OCI-LY3 (cell line): Measurements from ENCODE around the gene IER3.

Experiments
- H2AFZ ChIP-seq: fragments of 200-600, 300-600 bp; shearing (Covaris generic); 2 replicates; pipeline ENCODE4 v1.6.0; 2014; ENCODE audit warnings: antibody characterized with exemption, low read depth, low read length
- H3K27ac ChIP-seq: fragments of 200-600, 300-600 bp; sonication (generic); 2 replicates; pipeline ENCODE4 v1.5.1; 2014; ENCODE audit warnings: mild to moderate bottlenecking, low read length, moderate library complexity, mixed read lengths
- H3K27me3 ChIP-seq: fragments of 200-600, 300-600 bp; sonication (generic); 2 replicates; pipeline ENCODE4 v1.6.1; 2014; ENCODE audit warnings: low read depth, low read length, mixed read lengths
- H3K36me3 ChIP-seq: fragments of 200-600, 300-600 bp; sonication (generic); replicated peaks from 2 replicates; pipeline ENCODE3; 2014; ENCODE audit warnings: low read depth, low read length, mixed read lengths
- H3K4me1 ChIP-seq: fragments of 300-600, 200-600 bp; sonication (generic); 2 replicates; pipeline ENCODE4 v1.6.1; 2014; ENCODE audit warnings: low read length, mixed read lengths
- H3K4me2 ChIP-seq: fragments of 200-600, 300-600 bp; sonication (generic); 2 replicates; pipeline ENCODE4 v1.6.1; 2014; ENCODE audit warnings: low read length, mixed read lengths
- H3K4me3 ChIP-seq: fragments of 300-600, 200-600 bp; sonication (generic); 2 replicates; pipeline ENCODE4 v1.5.1; 2014; ENCODE audit warnings: antibody characterized with exemption, mild to moderate bottlenecking, low read length, moderate library complexity
- H3K79me2 ChIP-seq: fragments of 300-600, 200-600 bp; shearing (Covaris generic); 2 replicates; pipeline ENCODE4 v1.6.1; 2014; ENCODE audit warnings: mild to moderate bottlenecking, low read length, mixed read lengths
- H3K9ac ChIP-seq: fragments of 300-600, 200-600 bp; shearing (Covaris generic); 2 replicates; pipeline ENCODE4 v1.6.0; 2014; ENCODE audit warnings: mild to moderate bottlenecking, low read length, moderate library complexity
- H3K9me3 ChIP-seq: fragments of 200-600, 300-600 bp; shearing (Covaris generic); 2 replicates; pipeline ENCODE4 v1.6.1; 2014; ENCODE audit warnings: low read length, mixed read lengths; ENCODE audit not compliant: insufficient read depth
- H4K20me1 ChIP-seq: fragments of 200-600, 300-600 bp; sonication (generic); 2 replicates; pipeline ENCODE4 v1.6.1; 2016; ENCODE audit warnings: low read length, mixed read lengths; ENCODE audit not compliant: insufficient read depth
- EZH2phosphoT487 ChIP-seq: fragments of 200-600 bp; shearing (Covaris generic); IDR thresholded peaks from 2 replicates; pipeline ENCODE4 v1.6.1; 2018; ENCODE audit warnings: antibody characterized with exemption, mixed run types, low read depth
- TF ChIP-seq, protein P1 (sequence below): fragments of 200-600, 300-600 bp; sonication (generic); IDR thresholded peaks from 2 replicates; pipeline ENCODE4 v1.5.1; 2014; ENCODE audit warnings: antibody characterized with exemption, low read length, low read depth

Gene IER3

DNA sequence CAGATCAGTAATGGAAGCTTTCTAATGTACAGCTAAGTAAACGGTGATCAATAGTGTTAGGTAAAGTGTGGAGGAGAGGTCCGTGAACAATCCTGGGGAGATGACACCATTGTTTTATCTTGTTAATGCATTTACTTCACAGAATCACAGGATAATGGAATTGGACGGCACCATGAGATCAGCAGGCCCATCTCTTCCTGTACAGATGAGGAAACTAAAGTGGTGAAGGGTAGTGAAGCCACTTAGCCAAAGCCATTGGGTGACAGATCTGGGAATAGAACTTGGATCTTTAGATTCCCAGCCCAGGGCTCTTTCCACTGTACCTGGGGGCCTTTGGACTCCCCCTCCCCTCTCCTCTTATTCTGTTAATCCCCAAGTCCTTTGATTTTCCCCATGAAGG, 26.2 kb upstream of the IER3 start:
- TF ChIP-seq, protein P1, sequence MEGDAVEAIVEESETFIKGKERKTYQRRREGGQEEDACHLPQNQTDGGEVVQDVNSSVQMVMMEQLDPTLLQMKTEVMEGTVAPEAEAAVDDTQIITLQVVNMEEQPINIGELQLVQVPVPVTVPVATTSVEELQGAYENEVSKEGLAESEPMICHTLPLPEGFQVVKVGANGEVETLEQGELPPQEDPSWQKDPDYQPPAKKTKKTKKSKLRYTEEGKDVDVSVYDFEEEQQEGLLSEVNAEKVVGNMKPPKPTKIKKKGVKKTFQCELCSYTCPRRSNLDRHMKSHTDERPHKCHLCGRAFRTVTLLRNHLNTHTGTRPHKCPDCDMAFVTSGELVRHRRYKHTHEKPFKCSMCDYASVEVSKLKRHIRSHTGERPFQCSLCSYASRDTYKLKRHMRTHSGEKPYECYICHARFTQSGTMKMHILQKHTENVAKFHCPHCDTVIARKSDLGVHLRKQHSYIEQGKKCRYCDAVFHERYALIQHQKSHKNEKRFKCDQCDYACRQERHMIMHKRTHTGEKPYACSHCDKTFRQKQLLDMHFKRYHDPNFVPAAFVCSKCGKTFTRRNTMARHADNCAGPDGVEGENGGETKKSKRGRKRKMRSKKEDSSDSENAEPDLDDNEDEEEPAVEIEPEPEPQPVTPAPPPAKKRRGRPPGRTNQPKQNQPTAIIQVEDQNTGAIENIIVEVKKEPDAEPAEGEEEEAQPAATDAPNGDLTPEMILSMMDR, result no peak
- no peak for TF ChIP-seq EZH2phosphoT487
- H3K4me1 ChIP-seq, result peaks cover 4% of the 10 kb centered on the region; the same call in 1 of the 2 replicates
- no peak overlapping the region for H3K4me2 ChIP-seq
- no peak overlapping the region for H3K27ac ChIP-seq
- H3K4me3 ChIP-seq, result no peak overlapping the region
- no peaks in the 10 kb centered on the region for H4K20me1 ChIP-seq
- no peaks in the 10 kb centered on the region for H3K36me3 ChIP-seq
- H3K9ac ChIP-seq, result no peak overlapping the region
- no peaks in the 10 kb centered on the region for H3K27me3 ChIP-seq
- H3K79me2 ChIP-seq, result no peaks in the 10 kb centered on the region
- H3K9me3 ChIP-seq, result no peaks in the 10 kb centered on the region
- no peak overlapping the region for H2AFZ ChIP-seq

DNA sequence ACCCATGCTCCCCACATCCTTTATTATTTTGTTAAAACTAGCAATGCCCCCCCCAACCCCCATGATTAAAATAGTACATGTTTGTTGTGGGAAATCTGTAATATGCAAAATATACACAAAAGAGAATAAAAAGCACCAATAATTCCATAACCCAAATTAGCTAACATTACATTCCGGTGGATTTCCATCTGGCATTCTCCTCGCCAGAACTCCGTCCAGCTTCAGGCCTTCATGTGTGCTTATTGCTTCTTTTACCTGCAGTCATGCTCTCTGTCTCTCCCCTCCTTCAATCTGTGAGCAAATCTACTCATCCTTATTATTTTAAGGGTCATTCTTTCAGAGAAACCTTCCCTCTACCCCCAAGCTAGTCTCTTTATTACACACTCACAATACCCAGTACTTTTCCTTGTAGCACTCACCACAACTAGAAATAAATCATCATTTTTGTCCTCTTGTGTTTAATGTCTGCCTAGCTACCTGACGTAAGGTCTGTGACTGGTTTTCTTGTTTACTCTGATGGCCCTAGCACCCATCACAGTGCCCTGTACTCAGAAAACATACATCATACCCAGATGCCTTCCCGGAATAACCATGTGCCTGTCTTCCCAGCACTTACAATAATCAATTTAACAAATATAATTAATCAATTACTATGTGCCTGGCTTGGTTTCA, 25.6 kb upstream of the IER3 start:
- no peak overlapping the region for H2AFZ ChIP-seq
- no peaks in the 10 kb centered on the region for H3K79me2 ChIP-seq
- H4K20me1 ChIP-seq, result no peaks in the 10 kb centered on the region
- H3K4me3 ChIP-seq, result no peak overlapping the region
- no peaks in the 10 kb centered on the region for H3K9me3 ChIP-seq
- H3K27me3 ChIP-seq, result no peaks in the 10 kb centered on the region
- no peak overlapping the region for H3K27ac ChIP-seq
- H3K4me2 ChIP-seq, result no peak overlapping the region
- H3K4me1 ChIP-seq, result peaks cover 4% of the 10 kb centered on the region; the same call in 1 of the 2 replicates
- TF ChIP-seq, protein P1, result no peak
- no peak for TF ChIP-seq EZH2phosphoT487
- no peaks in the 10 kb centered on the region for H3K36me3 ChIP-seq
- no peak overlapping the region for H3K9ac ChIP-seq

DNA sequence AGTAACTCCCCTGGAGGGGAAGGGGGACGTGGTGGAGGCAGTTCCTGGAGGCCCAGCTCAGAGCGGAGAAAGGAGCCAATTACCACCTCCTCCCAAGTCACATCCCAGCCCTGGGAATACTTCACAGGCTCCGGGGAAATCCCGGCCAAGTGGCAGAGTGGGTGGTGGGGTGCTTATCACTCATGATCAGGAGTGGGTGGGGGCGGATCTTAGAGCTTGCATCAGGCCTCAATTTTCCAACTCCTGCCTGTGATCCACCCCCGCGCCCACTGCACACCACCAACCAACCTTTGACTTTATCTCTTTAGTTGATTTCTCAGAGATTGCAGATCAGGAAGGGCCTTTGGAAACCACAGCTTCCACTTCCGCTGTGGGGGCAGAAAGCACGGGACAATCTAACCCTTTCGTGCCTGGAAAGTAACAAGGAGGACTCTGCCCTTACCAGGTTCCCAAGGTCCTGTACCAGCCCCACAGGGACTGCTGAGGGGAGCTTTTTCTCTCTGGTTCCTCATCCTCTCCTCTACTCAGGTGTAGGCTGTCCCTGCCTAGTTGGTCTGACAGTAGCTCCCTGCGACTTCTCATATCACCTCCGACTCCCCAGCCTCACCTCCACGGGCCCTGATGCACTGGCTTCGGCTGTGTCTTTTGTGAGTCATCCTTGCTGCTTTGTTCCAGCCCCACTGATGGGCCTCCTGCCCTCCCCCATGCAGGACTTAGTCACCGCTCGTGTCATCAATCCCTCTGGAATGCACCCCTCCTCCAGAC, 24.9 kb upstream of the IER3 start:
- Histone ChIP-seq H3K4me1 (peaks cover 5% of the 10 kb centered on the region), H3K9me3 (no peaks in the 10 kb centered on the region), H3K27me3 (no peaks in the 10 kb centered on the region), H2AFZ (no peak overlapping the region), H3K4me3 (no peak overlapping the region), H3K27ac (no peak overlapping the region), H3K4me2 (no peak overlapping the region), H3K36me3 (no peaks in the 10 kb centered on the region), H3K79me2 (no peaks in the 10 kb centered on the region), H4K20me1 (no peaks in the 10 kb centered on the region), H3K9ac (no peak overlapping the region)
- TF ChIP-seq, protein P1, result no peak
- TF ChIP-seq EZH2phosphoT487, result no peak

DNA sequence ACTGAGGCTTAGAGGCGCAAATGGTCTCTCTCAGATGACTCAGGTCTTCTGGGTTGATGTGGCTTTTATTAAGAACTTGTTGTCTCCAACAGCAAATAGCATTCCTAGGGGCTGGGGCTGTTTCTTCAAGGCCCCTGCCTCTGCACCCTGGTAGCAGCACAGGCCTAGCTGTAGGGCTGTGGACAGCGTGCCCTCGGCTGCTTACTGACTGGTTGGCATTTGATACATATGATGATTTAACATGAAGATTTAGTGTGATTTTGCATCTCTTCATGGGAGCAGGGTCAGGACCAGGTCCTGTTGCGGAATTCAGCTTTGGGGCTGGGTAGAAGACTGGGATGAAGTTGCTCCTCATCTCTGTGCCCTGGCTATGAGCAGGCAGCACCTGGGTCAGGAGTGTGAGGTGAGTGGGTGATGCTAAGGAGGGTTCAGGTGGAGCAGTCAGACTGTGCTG, 24.3 kb upstream of the IER3 start:
- H3K4me1 ChIP-seq, result peaks cover 11% of the 10 kb centered on the region
- no peak overlapping the region for H3K4me3 ChIP-seq
- no peaks in the 10 kb centered on the region for H3K79me2 ChIP-seq
- H3K36me3 ChIP-seq, result no peaks in the 10 kb centered on the region
- no peak overlapping the region for H3K4me2 ChIP-seq
- no peak overlapping the region for H2AFZ ChIP-seq
- no peaks in the 10 kb centered on the region for H3K27me3 ChIP-seq
- TF ChIP-seq, protein P1, result no peak
- TF ChIP-seq EZH2phosphoT487, result no peak
- no peak overlapping the region for H3K27ac ChIP-seq
- H3K9me3 ChIP-seq, result no peaks in the 10 kb centered on the region
- H4K20me1 ChIP-seq, result no peaks in the 10 kb centered on the region
- H3K9ac ChIP-seq, result no peak overlapping the region
